ENCODE data around the gene CELSR1. TPM values are rescaled to one million over a fixed set of nuclear protein-coding genes. Genes with fewer than 3 reads are reported as not detected.

The CELSR1 gene
- total RNA-seq, 1 experiment from 2014 or later = 33.2 TPM

DNA sequence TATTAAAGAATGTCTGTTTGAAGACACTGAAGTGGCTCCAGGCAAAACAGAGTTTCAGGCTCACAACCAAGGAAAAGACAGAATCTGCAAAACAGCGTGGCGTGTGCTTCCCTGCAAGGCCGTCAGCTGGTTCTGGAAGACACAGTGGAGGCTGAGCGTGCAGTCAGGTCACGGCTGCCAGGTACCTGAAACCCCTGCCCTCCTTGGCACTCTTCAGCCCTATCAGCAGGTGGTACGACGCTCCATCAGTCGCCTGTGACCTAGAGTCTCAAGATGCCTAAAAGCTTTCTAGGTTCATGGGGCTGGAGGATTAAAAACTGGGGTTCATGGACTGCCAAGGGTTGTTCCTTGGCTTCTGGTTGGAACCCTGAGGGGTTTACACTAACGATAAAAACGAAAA is 136.1 kb downstream of the CELSR1 start:
- Mint-ChIP-seq H3K27me3 (ENCODE audit: insufficient read depth, unreplicated experiment) (no peaks in the 10 kb centered on the region), H3K4me3 (ENCODE audit: unreplicated experiment) (no peak overlapping the region), H3K27ac (ENCODE audit: unreplicated experiment) (no peak overlapping the region), H3K9me3 (ENCODE audit: unreplicated experiment) (no peaks in the 10 kb centered on the region), H3K4me1 (ENCODE audit: low read depth, unreplicated experiment) (no peaks in the 10 kb centered on the region), H3K36me3 (ENCODE audit: insufficient read depth, unreplicated experiment) (no peaks in the 10 kb centered on the region)
- Histone ChIP-seq H3K4me1 (no peaks in the 10 kb centered on the region), H3K36me3 (ENCODE audit: control insufficient read depth, insufficient read depth, low read length) (no peaks in the 10 kb centered on the region), H3K4me3 (ENCODE audit: low read depth, low read length) (no peak overlapping the region), H3K9me3 (no peaks in the 10 kb centered on the region), H3K27me3 (replicated peaks; ENCODE audit: control insufficient read depth, insufficient read depth, low read length) (no peaks in the 10 kb centered on the region)
- no peak for DNase-seq
- intact Hi-C loops (cut with micrococcal nuclease; ENCODE audit: unreplicated experiment) = no loop called here
- CTCF ChIA-PET = no interaction called here
- no TSS peak for BruUV-seq (replicated peaks)
- POLR2A ChIA-PET = no interaction called here
- TF ChIP-seq, protein P1, sequence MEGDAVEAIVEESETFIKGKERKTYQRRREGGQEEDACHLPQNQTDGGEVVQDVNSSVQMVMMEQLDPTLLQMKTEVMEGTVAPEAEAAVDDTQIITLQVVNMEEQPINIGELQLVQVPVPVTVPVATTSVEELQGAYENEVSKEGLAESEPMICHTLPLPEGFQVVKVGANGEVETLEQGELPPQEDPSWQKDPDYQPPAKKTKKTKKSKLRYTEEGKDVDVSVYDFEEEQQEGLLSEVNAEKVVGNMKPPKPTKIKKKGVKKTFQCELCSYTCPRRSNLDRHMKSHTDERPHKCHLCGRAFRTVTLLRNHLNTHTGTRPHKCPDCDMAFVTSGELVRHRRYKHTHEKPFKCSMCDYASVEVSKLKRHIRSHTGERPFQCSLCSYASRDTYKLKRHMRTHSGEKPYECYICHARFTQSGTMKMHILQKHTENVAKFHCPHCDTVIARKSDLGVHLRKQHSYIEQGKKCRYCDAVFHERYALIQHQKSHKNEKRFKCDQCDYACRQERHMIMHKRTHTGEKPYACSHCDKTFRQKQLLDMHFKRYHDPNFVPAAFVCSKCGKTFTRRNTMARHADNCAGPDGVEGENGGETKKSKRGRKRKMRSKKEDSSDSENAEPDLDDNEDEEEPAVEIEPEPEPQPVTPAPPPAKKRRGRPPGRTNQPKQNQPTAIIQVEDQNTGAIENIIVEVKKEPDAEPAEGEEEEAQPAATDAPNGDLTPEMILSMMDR (IDR thresholded peaks at IDR 0.05; ENCODE audit: insufficient read depth in 1 of 2, low read depth in 1 of 2, low read length in 1 of 2, severe bottlenecking in 1 of 2, unreplicated experiment in 1 of 2) = no peak

DNA sequence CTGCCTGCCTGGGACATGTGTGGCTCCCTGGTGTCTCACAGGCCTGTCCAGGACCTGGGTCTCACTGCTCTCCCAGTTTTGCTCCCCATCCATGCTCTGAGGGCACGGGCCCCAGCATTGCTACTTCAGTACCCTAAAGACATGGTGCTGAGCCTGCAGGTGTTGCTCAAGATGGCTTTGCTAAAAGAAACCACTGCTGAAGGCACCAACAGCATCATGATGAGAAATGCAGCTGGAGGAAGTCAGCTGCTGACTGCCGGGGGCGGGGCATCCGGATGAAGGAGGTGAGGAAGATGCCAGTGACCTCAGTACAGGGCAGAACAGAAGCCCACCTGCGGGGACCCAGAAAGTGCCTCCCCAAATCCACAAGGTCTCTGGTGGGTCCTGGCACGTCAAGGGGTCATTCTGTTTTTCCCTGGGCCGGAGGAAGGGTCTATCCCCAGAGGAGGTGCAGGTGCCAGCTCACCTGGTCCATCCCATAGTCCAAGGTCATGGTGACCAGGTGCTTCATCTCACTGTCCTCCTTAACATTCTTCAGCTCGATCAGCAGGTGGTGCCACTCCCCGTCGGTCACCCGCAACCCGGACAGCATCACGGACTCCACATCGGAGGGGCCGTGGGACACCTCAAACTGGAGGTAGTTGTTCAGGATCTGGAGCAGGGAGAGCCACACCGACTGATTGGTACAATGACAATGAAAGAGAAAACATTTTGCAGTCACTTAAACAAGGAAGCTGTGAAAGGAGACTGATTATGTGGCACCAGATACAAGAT is 138.0 kb downstream of the CELSR1 start:
- no peaks in the 10 kb centered on the region for H3K4me1 ChIP-seq
- H3K4me3 ChIP-seq (ENCODE audit: low read depth, low read length) = no peak overlapping the region
- H3K27me3 Mint-ChIP-seq (ENCODE audit: insufficient read depth, unreplicated experiment) = no peaks in the 10 kb centered on the region
- no peaks in the 10 kb centered on the region for H3K9me3 ChIP-seq
- POLR2A ChIA-PET = no interaction called here
- no peaks in the 10 kb centered on the region for H3K36me3 Mint-ChIP-seq (ENCODE audit: insufficient read depth, unreplicated experiment)
- no peaks in the 10 kb centered on the region for H3K9me3 Mint-ChIP-seq (ENCODE audit: unreplicated experiment)
- CTCF ChIA-PET = interaction anchor here (1.1 to 1.5 kb wide), 2 partner anchors 32 to 148 kb away, joined by 3 to 4 read pairs; no protein-coding TSS in a partner anchor
- TF ChIP-seq, protein P1 (IDR thresholded peaks at IDR 0.05; ENCODE audit: insufficient read depth in 1 of 2, low read depth in 1 of 2, low read length in 1 of 2, severe bottlenecking in 1 of 2, unreplicated experiment in 1 of 2) = no peak
- intact Hi-C loops (cut with micrococcal nuclease; ENCODE audit: unreplicated experiment) = no loop called here
- no TSS peak for BruUV-seq (replicated peaks)
- no peak overlapping the region for H3K4me3 Mint-ChIP-seq (ENCODE audit: unreplicated experiment)
- H3K27me3 ChIP-seq (replicated peaks; ENCODE audit: control insufficient read depth, insufficient read depth, low read length) = no peaks in the 10 kb centered on the region
- H3K27ac Mint-ChIP-seq (ENCODE audit: unreplicated experiment) = no peak overlapping the region
- H3K36me3 ChIP-seq (ENCODE audit: control insufficient read depth, insufficient read depth, low read length) = no peaks in the 10 kb centered on the region
- DNase-seq = no peak
- H3K4me1 Mint-ChIP-seq (ENCODE audit: low read depth, unreplicated experiment) = no peaks in the 10 kb centered on the region

DNA sequence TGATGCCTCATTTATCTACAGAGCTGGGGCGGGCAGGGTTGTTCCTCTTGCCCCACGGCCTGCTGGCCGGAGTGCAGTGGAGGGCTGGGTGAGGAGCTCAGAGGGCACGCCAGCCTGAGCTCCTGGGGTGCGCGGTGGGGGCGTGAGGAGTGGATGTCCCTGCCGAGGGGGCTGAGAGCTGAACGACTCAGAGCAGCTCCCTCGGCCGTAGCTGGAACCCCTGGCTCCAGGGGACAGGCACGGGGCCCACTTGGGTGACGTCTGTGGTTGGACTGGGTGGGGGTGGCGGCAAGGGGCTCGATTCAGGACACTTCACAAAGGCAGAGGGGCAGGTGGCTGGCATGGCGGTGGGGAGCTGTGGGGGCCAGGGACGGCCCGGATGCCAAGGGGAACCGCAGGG is 139.5 kb downstream of the CELSR1 start:
- Mint-ChIP-seq H3K36me3 (ENCODE audit: insufficient read depth, unreplicated experiment) (no peaks in the 10 kb centered on the region), H3K4me3 (ENCODE audit: unreplicated experiment) (no peak overlapping the region), H3K9me3 (ENCODE audit: unreplicated experiment) (no peaks in the 10 kb centered on the region), H3K4me1 (ENCODE audit: low read depth, unreplicated experiment) (no peaks in the 10 kb centered on the region), H3K27me3 (ENCODE audit: insufficient read depth, unreplicated experiment) (no peaks in the 10 kb centered on the region), H3K27ac (ENCODE audit: unreplicated experiment) (no peak overlapping the region)
- H3K4me3 ChIP-seq (ENCODE audit: low read depth, low read length) = no peak overlapping the region
- TF ChIP-seq, protein P1 (IDR thresholded peaks at IDR 0.05; ENCODE audit: insufficient read depth in 1 of 2, low read depth in 1 of 2, low read length in 1 of 2, severe bottlenecking in 1 of 2, unreplicated experiment in 1 of 2) = no peak
- POLR2A ChIA-PET = no interaction called here
- intact Hi-C loops (cut with micrococcal nuclease; ENCODE audit: unreplicated experiment) = no loop called here
- H3K36me3 ChIP-seq (ENCODE audit: control insufficient read depth, insufficient read depth, low read length) = no peaks in the 10 kb centered on the region
- no peaks in the 10 kb centered on the region for H3K4me1 ChIP-seq
- BruUV-seq (replicated peaks) = no TSS peak
- DNase-seq = no peak
- H3K9me3 ChIP-seq = no peaks in the 10 kb centered on the region
- no peaks in the 10 kb centered on the region for H3K27me3 ChIP-seq (replicated peaks; ENCODE audit: control insufficient read depth, insufficient read depth, low read length)
- CTCF ChIA-PET = no interaction called here
